Thyroid gland (tissue), 4 donors: ENCODE measurements around the gene ZNF484. TPM values are rescaled to one million over a fixed set of nuclear protein-coding genes. Genes with fewer than 3 reads are reported as not detected.
"Not testable (repeated sequence)": the region's sequence is repeated elsewhere in the genome, so short reads cannot be mapped to it uniquely, and the experiment has no call there.

ENCODE experiments used
- DNase-seq, 2 donors: peaks; one replicate each; pipeline ENCODE4 v3.0.0-alpha.2; 2019
- H3K27ac ChIP-seq, 3 donors: fragments of 200-600 bp; sonication (generic); 1 replicate in 2 of 3; 2 replicates in 1 of 3; pipeline ENCODE4 v1.5.1; 2016 to 2019; ENCODE audit warnings: mild to moderate bottlenecking in 1 of 3, moderate library complexity in 1 of 3
- H3K27me3 ChIP-seq: fragments of 200-600 bp; sonication (generic); one replicate; pipeline ENCODE4 v1.5.1; 2019
- H3K36me3 ChIP-seq, 2 donors: fragments of 200-600 bp; sonication (generic); one replicate each; pipeline ENCODE4 v1.5.1; 2016 to 2019
- H3K4me1 ChIP-seq, 2 donors: fragments of 200-600 bp; sonication (generic); one replicate each; pipeline ENCODE4 v1.5.1; 2017 to 2019
- H3K4me3 ChIP-seq, 3 donors: fragments of 200-600 bp; sonication (generic); replicated peaks in 1 of 3; 1 replicate in 2 of 3; 2 replicates in 1 of 3; pipeline ENCODE4 v1.5.1; 2016; ENCODE audit warnings: mild to moderate bottlenecking in 1 of 3
- H3K9me3 ChIP-seq: fragments of 200-600 bp; sonication (generic); one replicate; pipeline ENCODE4 v1.5.1; 2017
- POLR2A ChIP-seq, 2 donors: fragments of 450-650 bp; IDR thresholded peaks; one replicate each; pipeline ENCODE4 v1.6.1; 2017; ENCODE audit warnings: antibody characterized with exemption in 2 of 2, mild to moderate bottlenecking in 2 of 2, moderate library complexity in 1 of 2
- WGBS, 2 donors: methylation state at CpG; one replicate each; pipeline ENCODE4 v1.1.5; 2017; 5-methylcytosine and 5-hydroxymethylcytosine counted together
- intact Hi-C: fragments of 100-400 bp; cut with DNase I; formaldehyde crosslinking; loops from one replicate; pipeline ENCODE4 v1.15.1; 2023
- total RNA-seq, 4 donors: library from RNA; depleted of rRNA; stranded (reverse); fragments of >200 nt; gene quantifications; one replicate each; pipeline ENCODE4 v1.2.3, GENCODE V29; 2016
- TF ChIP-seq, protein P1 (sequence below), 6 experiments: fragments of 200-600 bp in 3 of 6; fragments of 450-650 bp in 3 of 6; sonication (generic) in 3 of 6; IDR thresholded peaks; one replicate each; pipeline ENCODE4 v1.5.1; 2016 to 2019; ENCODE audit warnings: antibody characterized with exemption in 6 of 6, mild to moderate bottlenecking in 2 of 6, inconsistent platforms in 1 of 6, moderate library complexity in 1 of 6

ZNF484 gene
- total RNA-seq, 4 donors from 2014 or later: 18.5 to 28.4 (median 19.4) TPM

GRCh38 chr9:92864152-92864551 lies 13.7 kb downstream of the ZNF484 start:
- TF ChIP-seq, protein P1, sequence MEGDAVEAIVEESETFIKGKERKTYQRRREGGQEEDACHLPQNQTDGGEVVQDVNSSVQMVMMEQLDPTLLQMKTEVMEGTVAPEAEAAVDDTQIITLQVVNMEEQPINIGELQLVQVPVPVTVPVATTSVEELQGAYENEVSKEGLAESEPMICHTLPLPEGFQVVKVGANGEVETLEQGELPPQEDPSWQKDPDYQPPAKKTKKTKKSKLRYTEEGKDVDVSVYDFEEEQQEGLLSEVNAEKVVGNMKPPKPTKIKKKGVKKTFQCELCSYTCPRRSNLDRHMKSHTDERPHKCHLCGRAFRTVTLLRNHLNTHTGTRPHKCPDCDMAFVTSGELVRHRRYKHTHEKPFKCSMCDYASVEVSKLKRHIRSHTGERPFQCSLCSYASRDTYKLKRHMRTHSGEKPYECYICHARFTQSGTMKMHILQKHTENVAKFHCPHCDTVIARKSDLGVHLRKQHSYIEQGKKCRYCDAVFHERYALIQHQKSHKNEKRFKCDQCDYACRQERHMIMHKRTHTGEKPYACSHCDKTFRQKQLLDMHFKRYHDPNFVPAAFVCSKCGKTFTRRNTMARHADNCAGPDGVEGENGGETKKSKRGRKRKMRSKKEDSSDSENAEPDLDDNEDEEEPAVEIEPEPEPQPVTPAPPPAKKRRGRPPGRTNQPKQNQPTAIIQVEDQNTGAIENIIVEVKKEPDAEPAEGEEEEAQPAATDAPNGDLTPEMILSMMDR (IDR thresholded peaks at IDR 0.05): no peak
- no peak for TF ChIP-seq POLR2A (IDR thresholded peaks at IDR 0.05)
- Histone ChIP-seq H3K4me1 (no peaks in the 10 kb centered on the region), H3K27ac (no peak overlapping the region), H3K9me3 (no peaks in the 10 kb centered on the region), H3K4me3 (no peak overlapping the region), H3K36me3 (peaks cover 6 to 8% of the 10 kb centered on the region in 2 donors), H3K27me3 (no peaks in the 10 kb centered on the region)
- DNase-seq: no peak
- 92 to 94% methylated on average over 5 of the region's 5 CpGs for WGBS, 2 donors
- intact Hi-C loops: no loop called here

DNA sequence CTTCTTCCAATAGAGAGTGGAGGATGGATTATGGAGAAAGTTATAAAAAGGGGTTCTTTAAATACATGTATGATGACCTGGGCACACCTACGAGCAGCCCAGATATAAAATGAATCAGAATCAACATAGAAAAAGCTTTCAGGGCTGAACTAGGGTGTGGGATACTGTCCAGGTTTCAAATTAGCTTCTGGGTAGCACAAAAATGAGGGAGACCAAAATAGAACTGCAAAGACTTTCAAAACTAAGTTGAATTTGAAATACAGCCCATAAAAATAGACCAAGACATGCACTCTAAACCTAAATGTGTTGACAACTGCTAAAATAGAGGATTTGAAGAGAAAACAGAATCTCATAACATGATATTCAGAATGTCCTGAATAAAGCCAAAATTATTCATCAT lies 17.0 kb downstream of the ZNF484 start:
- H3K27ac ChIP-seq: no peak overlapping the region
- no peaks in the 10 kb centered on the region for H3K9me3 ChIP-seq
- no peak for DNase-seq
- H3K4me1 ChIP-seq: no peaks in the 10 kb centered on the region
- H3K4me3 ChIP-seq: no peak overlapping the region
- no peaks in the 10 kb centered on the region for H3K27me3 ChIP-seq
- WGBS, 2 donors: 93 to 97% methylated on average over 1 of the region's 1 CpG
- TF ChIP-seq POLR2A (IDR thresholded peaks at IDR 0.05): no peak
- TF ChIP-seq, protein P1 (IDR thresholded peaks at IDR 0.05): no peak
- peaks cover 3 to 10% of the 10 kb centered on the region in 2 donors for H3K36me3 ChIP-seq
- intact Hi-C loops: no loop called here

DNA sequence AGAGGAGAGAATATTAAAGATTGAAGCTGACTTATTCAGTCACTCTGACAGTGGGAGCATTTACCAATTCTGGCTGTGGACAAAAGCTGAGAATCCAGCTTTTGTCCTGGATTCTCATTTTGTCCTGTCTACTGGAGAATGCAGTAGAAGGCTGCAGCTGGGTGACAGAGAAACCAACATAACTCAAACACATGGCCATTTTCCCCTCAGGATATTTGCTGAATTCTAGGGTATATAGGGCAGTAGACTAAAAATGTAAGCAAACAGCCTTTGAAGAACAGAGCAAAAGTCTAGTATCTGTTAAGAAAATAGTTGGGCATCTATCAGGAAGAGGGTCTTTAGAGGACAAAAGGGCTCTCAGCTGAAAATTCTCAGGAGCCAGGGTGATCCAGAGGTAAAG lies 20.6 kb downstream of the ZNF484 start:
- Histone ChIP-seq H3K36me3 (peaks cover 32 to 33% of the 10 kb centered on the region in 2 donors), H3K4me3 (no peak overlapping the region), H3K4me1 (no peaks in the 10 kb centered on the region), H3K9me3 (no peaks in the 10 kb centered on the region), H3K27ac (no peak overlapping the region), H3K27me3 (no peaks in the 10 kb centered on the region)
- intact Hi-C loops: no loop called here
- no peak for TF ChIP-seq POLR2A (IDR thresholded peaks at IDR 0.05)
- TF ChIP-seq, protein P1 (IDR thresholded peaks at IDR 0.05): no peak
- DNase-seq: no peak

GRCh38 chr9:92853716-92854115 lies 24.1 kb downstream of the ZNF484 start:
- H3K27ac ChIP-seq: no peak overlapping the region
- DNase-seq: no peak
- H3K27me3 ChIP-seq: no peaks in the 10 kb centered on the region
- no peaks in the 10 kb centered on the region for H3K4me1 ChIP-seq
- 68 to 93% methylated on average over 2 of the region's 2 CpGs for WGBS, 2 donors
- TF ChIP-seq, protein P1 (IDR thresholded peaks at IDR 0.05): no peak
- H3K9me3 ChIP-seq: no peaks in the 10 kb centered on the region
- H3K36me3 ChIP-seq: peaks cover 42 to 55% of the 10 kb centered on the region in 2 donors
- intact Hi-C loops: no loop called here
- no peak overlapping the region for H3K4me3 ChIP-seq

DNA sequence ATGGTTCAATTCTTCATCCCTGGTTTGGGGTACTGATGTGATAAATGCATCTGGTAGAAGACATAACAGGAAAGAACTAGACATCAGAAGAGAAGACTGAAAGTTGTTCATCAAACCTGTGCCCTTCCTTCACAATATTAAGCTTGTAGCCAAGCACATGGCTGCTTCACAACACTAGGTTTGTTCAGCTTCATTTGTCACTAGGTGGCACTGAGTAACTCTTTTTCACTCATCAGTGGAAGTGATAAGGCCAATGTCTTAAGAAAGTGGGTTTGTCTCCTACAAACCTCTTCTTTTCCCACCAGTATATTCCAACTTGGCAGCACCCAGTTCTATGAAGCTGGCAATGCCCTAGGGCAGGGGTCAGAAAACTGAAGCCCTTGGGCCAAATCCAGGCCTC lies 26.9 kb downstream of the ZNF484 start:
- no peaks in the 10 kb centered on the region for H3K27me3 ChIP-seq
- intact Hi-C loops: no loop called here
- H3K9me3 ChIP-seq: no peaks in the 10 kb centered on the region
- TF ChIP-seq, protein P1 (IDR thresholded peaks at IDR 0.05): no peak
- no peak for TF ChIP-seq POLR2A (IDR thresholded peaks at IDR 0.05)
- no peak overlapping the region for H3K4me3 ChIP-seq
- DNase-seq: no peak
- H3K36me3 ChIP-seq: peaks cover 63 to 71% of the 10 kb centered on the region in 2 donors
- H3K27ac ChIP-seq: no peak overlapping the region
- H3K4me1 ChIP-seq: no peaks in the 10 kb centered on the region

GRCh38 chr9:92848740-92849139 lies 29.1 kb downstream of the ZNF484 start:
- H3K9me3 ChIP-seq, intact Hi-C loops: not testable (repeated sequence)

More at GRCh38 chr9:92848740-92849139, 29.1 kb downstream of the ZNF484 start:
- not testable (repeated sequence) for H3K4me3 ChIP-seq, DNase-seq, H3K27ac ChIP-seq, H3K27me3 ChIP-seq, H3K4me1 ChIP-seq
- peaks cover 41 to 53% of the 10 kb centered on the region in 2 donors for H3K36me3 ChIP-seq
- 95 to 97% methylated on average over 6 of the region's 6 CpGs for WGBS, 2 donors
